LHCN-M2 (cell line): ENCODE data around the gene EYA2. TPM values are rescaled to one million over a fixed set of nuclear protein-coding genes. Genes with fewer than 3 reads are reported as not detected.
"Not testable (repeated sequence)": the region's sequence is repeated elsewhere in the genome, so short reads cannot be mapped to it uniquely, and the experiment has no call there.

Experiments used
- DNase-seq: peaks from one replicate; pipeline ENCODE4 v3.0.0-alpha.2; 2012; ENCODE audit warnings: low read depth
- total RNA-seq: library from RNA; depleted of rRNA; stranded (reverse); fragments of >200 nt; gene quantifications from 2 replicates; pipeline ENCODE4 v1.2.3, GENCODE V29; 2014

EYA2 gene
- total RNA-seq, 1 experiment from 2014 or later = 0.11 TPM

GRCh38 chr20:47201074-47201730, 306.6 kb downstream of the EYA2 start:
- no peak for DNase-seq

- no peak for DNase-seq
These were observed 308.4 kb downstream of the EYA2 start for GRCh38 chr20:47202733-47203667.

- DNase-seq = peak; percentile 55
These were observed 309.6 kb downstream of the EYA2 start for GRCh38 chr20:47204008-47204849.

- not testable (repeated sequence) for DNase-seq
These were observed 310.1 kb downstream of the EYA2 start for GRCh38 chr20:47204850-47205122.

- peak; percentile 94 for DNase-seq
These were observed 311.0 kb downstream of the EYA2 start for GRCh38 chr20:47205577-47206123.

GRCh38 chr20:47206552-47206951, 311.9 kb downstream of the EYA2 start:
- not testable (repeated sequence) for DNase-seq

- no peak for DNase-seq
These were observed 312.5 kb downstream of the EYA2 start for GRCh38 chr20:47206962-47207641.

- DNase-seq = no peak
These were observed 314.0 kb downstream of the EYA2 start for GRCh38 chr20:47208534-47209174.

- DNase-seq = no peak
These were observed 315.3 kb downstream of the EYA2 start for GRCh38 chr20:47209982-47210381.

GRCh38 chr20:47210470-47210869, 315.8 kb downstream of the EYA2 start:
- DNase-seq = no peak

GRCh38 chr20:47211036-47211435, 316.4 kb downstream of the EYA2 start:
- no peak for DNase-seq

- DNase-seq = no peak
These were observed 318.1 kb downstream of the EYA2 start for GRCh38 chr20:47212606-47213207.

- no peak for DNase-seq
These were observed 319.3 kb downstream of the EYA2 start for GRCh38 chr20:47213966-47214365.

GRCh38 chr20:47215653-47216397, 321.2 kb downstream of the EYA2 start:
- DNase-seq = no peak

- no peak for DNase-seq
These were observed 322.3 kb downstream of the EYA2 start for GRCh38 chr20:47216819-47217410.

GRCh38 chr20:47217482-47218446, 323.1 kb downstream of the EYA2 start:
- DNase-seq = no peak

- DNase-seq = peak; percentile 43
These were observed 325.5 kb downstream of the EYA2 start for GRCh38 chr20:47220161-47220582.
